GM23338 (cell line): ENCODE results near the gene NFIA. TPM values are rescaled to one million over a fixed set of nuclear protein-coding genes. Genes with fewer than 3 reads are reported as not detected.

Experiments used
- ATAC-seq: fragments of 200-7000 bp; cut with Tn5 transposase; 3 replicates; pipeline ENCODE4 v1.9.1; 2020
- DNase-seq: peaks from one replicate; pipeline ENCODE4 v3.0.0-alpha.2; 2015; ENCODE audit warnings: low spot score
- H2AFZ ChIP-seq: fragments of 200-600 bp; sonication (generic); 2 replicates; pipeline ENCODE4 v1.8.0; 2016; ENCODE audit warnings: antibody characterized with exemption, mild to moderate bottlenecking, moderate library complexity
- H3F3A ChIP-seq: fragments of 200-600 bp; sonication (generic); replicated peaks from 2 replicates; pipeline ENCODE4 v1.8.0; 2017; ENCODE audit warnings: antibody characterized with exemption, mixed run types, low read depth
- H3K27ac ChIP-seq: fragments of 200-600 bp; sonication (generic); 2 replicates; pipeline ENCODE4 v1.6.1; 2016; ENCODE audit warnings: low read depth
- H3K27me3 ChIP-seq: fragments of 200-600 bp; sonication (generic); 2 replicates; pipeline ENCODE4 v1.8.0; 2016; ENCODE audit warnings: mild to moderate bottlenecking, mixed run types, moderate library complexity; ENCODE audit not compliant: insufficient read depth
- H3K36me3 ChIP-seq: fragments of 200-600 bp; sonication (generic); 2 replicates; pipeline ENCODE4 v1.8.0; 2016; ENCODE audit warnings: mild to moderate bottlenecking; ENCODE audit not compliant: insufficient read depth
- H3K4me1 ChIP-seq: fragments of 200-600 bp; sonication (generic); 2 replicates; pipeline ENCODE4 v1.8.0; 2016; ENCODE audit warnings: mild to moderate bottlenecking, moderate library complexity; ENCODE audit not compliant: insufficient read depth
- H3K4me2 ChIP-seq: fragments of 200-600 bp; sonication (generic); 2 replicates; pipeline ENCODE4 v1.7.1; 2017; ENCODE audit warnings: mixed run types
- H3K4me3 ChIP-seq: fragments of 200-600 bp; sonication (generic); 2 replicates; pipeline ENCODE4 v1.6.1; 2016; ENCODE audit warnings: mixed run types
- H3K79me2 ChIP-seq: fragments of 200-600 bp; sonication (generic); replicated peaks from 2 replicates; pipeline ENCODE4 v1.8.0; 2017; ENCODE audit warnings: mild to moderate bottlenecking; ENCODE audit not compliant: insufficient read depth
- H3K9me2 ChIP-seq: fragments of 200-600 bp; sonication (generic); 2 replicates; pipeline ENCODE4 v1.8.0; 2017; ENCODE audit not compliant: insufficient read depth
- H4K20me1 ChIP-seq: fragments of 200-600 bp; sonication (generic); replicated peaks from 2 replicates; pipeline ENCODE4 v1.8.0; 2017; ENCODE audit warnings: mild to moderate bottlenecking; ENCODE audit not compliant: insufficient read depth
- H3K27ac Mint-ChIP-seq: 2 replicates; pipeline ENCODE4 v1.8.0; 2020; ENCODE audit warnings: inconsistent platforms, mild to moderate bottlenecking, moderate library complexity, mixed read lengths
- H3K27me3 Mint-ChIP-seq: 3 replicates; pipeline ENCODE4 v1.8.0; 2022; ENCODE audit warnings: low read depth, mild to moderate bottlenecking, moderate library complexity, mixed read lengths, inconsistent platforms; ENCODE audit not compliant: insufficient read depth, poor library complexity
- H3K36me3 Mint-ChIP-seq: 3 replicates; pipeline ENCODE4 v1.8.0; 2021; ENCODE audit warnings: low read depth, mild to moderate bottlenecking, inconsistent platforms, moderate library complexity, mixed read lengths
- H3K4me1 Mint-ChIP-seq: 3 replicates; pipeline ENCODE4 v1.8.0; 2020; ENCODE audit warnings: mild to moderate bottlenecking, inconsistent platforms, mixed read lengths
- H3K4me3 Mint-ChIP-seq: 3 replicates; pipeline ENCODE4 v1.8.0; 2021; ENCODE audit warnings: moderate library complexity, mild to moderate bottlenecking, inconsistent platforms, mixed read lengths
- H3K9me3 Mint-ChIP-seq: 3 replicates; pipeline ENCODE4 v1.8.0; 2020; ENCODE audit warnings: moderate library complexity, mild to moderate bottlenecking, inconsistent platforms, mixed read lengths
- CREB1 ChIP-seq: fragments of 250-450 bp; sonication (Bioruptor Pico); IDR thresholded peaks from 2 replicates; pipeline ENCODE4 v1.5.0; 2020; ENCODE audit warnings: low read depth, mild to moderate bottlenecking, moderate library complexity
- CTCF ChIP-seq, 2 experiments: fragments of 200-600 bp in 1 of 2; sonication (generic) in 1 of 2; conservative IDR thresholded peaks; 2 replicates each; pipeline versions ENCODE4 v1.5.1 to v1.6.1; 2016 to 2017; ENCODE audit warnings: antibody characterized with exemption in 2 of 2, low read depth in 2 of 2, mild to moderate bottlenecking in 2 of 2, moderate library complexity in 1 of 2
- ETS1 ChIP-seq: IDR thresholded peaks from 2 replicates; pipeline ENCODE4 v1.6.1; 2016; ENCODE audit warnings: antibody characterized with exemption
- JUNB ChIP-seq: IDR thresholded peaks from one replicate; pipeline ENCODE4 v1.6.1; 2016; ENCODE audit warnings: antibody characterized with exemption; ENCODE audit not compliant: unreplicated experiment
- POLR2AphosphoS5 ChIP-seq: IDR thresholded peaks from 2 replicates; pipeline ENCODE4 v1.6.1; 2016; ENCODE audit warnings: antibody characterized with exemption, low read depth
- REST ChIP-seq: IDR thresholded peaks from one replicate; pipeline ENCODE4 v1.6.1; 2018; ENCODE audit warnings: antibody characterized with exemption; ENCODE audit not compliant: unreplicated experiment
- STAT1 ChIP-seq: IDR thresholded peaks from one replicate; pipeline ENCODE4 v1.6.1; 2016; ENCODE audit warnings: antibody characterized with exemption; ENCODE audit not compliant: unreplicated experiment
- ZNF114 ChIP-seq: fragments of 250-450 bp; sonication (Bioruptor Pico); IDR thresholded peaks from 2 replicates; pipeline ENCODE4 v1.5.0; 2020; ENCODE audit warnings: mild to moderate bottlenecking, moderate library complexity
- ZNF331 ChIP-seq: fragments of 250-450 bp; sonication (Bioruptor Pico); IDR thresholded peaks from 2 replicates; pipeline ENCODE4 v1.5.0; 2020; ENCODE audit warnings: low read depth, mild to moderate bottlenecking, moderate library complexity
- polyA plus RNA-seq: library from polyadenylated mRNA; unstranded; fragments of >200 nt; fragmentation: Nextera tagmentation; extraction: Ambion mirVana; gene quantifications from 2 replicates; pipeline ENCODE4 v1.2.1, GENCODE V29; 2016
- total RNA-seq: library from RNA; depleted of rRNA; stranded (reverse); fragments of >200 nt; shearing (Covaris generic); gene quantifications from 2 replicates; pipeline ENCODE4 v1.2.3, GENCODE V29; 2014

The NFIA gene
- total and polyA plus RNA-seq, 2 experiments from 2014 or later = 0.97 to 2.3 TPM

- Histone ChIP-seq H3K4me1 (peaks cover 13% of the 10 kb centered on the region), H3K9me2 (no peaks in the 10 kb centered on the region), H2AFZ (no peak overlapping the region), H3K36me3 (no peaks in the 10 kb centered on the region), H3K4me2 (no peak overlapping the region), H3K79me2 (no peaks in the 10 kb centered on the region), H3K27ac (no peak overlapping the region), H3F3A (no peaks in the 10 kb centered on the region), H4K20me1 (no peaks in the 10 kb centered on the region), H3K27me3 (no peaks in the 10 kb centered on the region), H3K4me3 (no peak overlapping the region)
- no peak for ATAC-seq
- Mint-ChIP-seq H3K27me3 (no peaks in the 10 kb centered on the region), H3K9me3 (no peaks in the 10 kb centered on the region), H3K36me3 (no peaks in the 10 kb centered on the region), H3K4me3 (no peak overlapping the region), H3K27ac (no peak overlapping the region), H3K4me1 (peaks cover 26% of the 10 kb centered on the region)
- TF ChIP-seq ZNF114 (CRISPR knock-in tag) (no peak), REST (no peak), JUNB (no peak), STAT1 (no peak), CTCF (conservative IDR thresholded peaks at IDR 0.05; ENCODE audit: low read depth in 2 of 2) (no peak), ZNF331 (no peak), ETS1 (no peak), CREB1 (CRISPR knock-in tag) (no peak)
- no peak for DNase-seq
These were observed 342.7 kb downstream of the NFIA start for GRCh38 chr1:61425040-61425439.

GRCh38 chr1:61426254-61426653 lies 343.9 kb downstream of the NFIA start:
- no peak overlapping the region for H3K4me2 ChIP-seq
- H3K9me2 ChIP-seq = no peaks in the 10 kb centered on the region
- no peak overlapping the region for H2AFZ ChIP-seq
- DNase-seq (no peak), ATAC-seq (no peak)
- Mint-ChIP-seq H3K4me1 (peaks cover 15% of the 10 kb centered on the region; the same call in 2 of the 3 replicates), H3K27ac (no peak overlapping the region), H3K9me3 (no peaks in the 10 kb centered on the region), H3K36me3 (no peaks in the 10 kb centered on the region), H3K27me3 (no peaks in the 10 kb centered on the region), H3K4me3 (no peak overlapping the region)
- H3F3A ChIP-seq = no peaks in the 10 kb centered on the region
- H3K27ac ChIP-seq = no peak overlapping the region
- H3K4me3 ChIP-seq = no peak overlapping the region
- H4K20me1 ChIP-seq = no peaks in the 10 kb centered on the region
- H3K27me3 ChIP-seq = no peaks in the 10 kb centered on the region
- H3K4me1 ChIP-seq = 0 out of 2 replicates have a peak, but pooled peaks cover under 1% of the 10 kb centered on the region
- no peaks in the 10 kb centered on the region for H3K79me2 ChIP-seq
- H3K36me3 ChIP-seq = no peaks in the 10 kb centered on the region
- TF ChIP-seq ETS1 (no peak), REST (no peak), POLR2AphosphoS5 (no peak), ZNF331 (no peak), ZNF114 (CRISPR knock-in tag) (no peak)
